Smooth muscle cell (in vitro differentiated cells): ENCODE data around the gene GAREM1. TPM values are rescaled to one million over a fixed set of nuclear protein-coding genes. Genes with fewer than 3 reads are reported as not detected.

Experiments
- DNase-seq: peaks from one replicate; lab custom pipeline; 2025; ENCODE audit not compliant: unreplicated experiment; lab: John Stamatoyannopoulos, UW
- H2AFZ ChIP-seq: fragments of 200-600 bp; sonication (generic); 2 replicates; pipeline ENCODE4 v1.6.0; 2016; ENCODE audit warnings: antibody characterized with exemption, low read depth, mild to moderate bottlenecking
- H3F3A ChIP-seq: fragments of 200-600 bp; sonication (generic); 2 replicates; pipeline ENCODE4 v1.6.0; 2017; ENCODE audit warnings: antibody characterized with exemption, low read depth
- H3K27ac ChIP-seq: fragments of 200-600 bp; sonication (generic); 2 replicates; pipeline ENCODE4 v1.5.1; 2016; ENCODE audit warnings: low read depth, mild to moderate bottlenecking
- H3K27me3 ChIP-seq: fragments of 200-600 bp; sonication (generic); 2 replicates; pipeline ENCODE4 v1.6.1; 2016; ENCODE audit warnings: low read depth, mild to moderate bottlenecking
- H3K36me3 ChIP-seq: fragments of 200-600 bp; sonication (generic); 2 replicates; pipeline ENCODE4 v1.5.1; 2016; ENCODE audit warnings: low read depth
- H3K4me1 ChIP-seq: fragments of 200-600 bp; sonication (generic); 2 replicates; pipeline ENCODE4 v1.5.1; 2016; ENCODE audit warnings: low read depth
- H3K4me2 ChIP-seq: fragments of 200-600 bp; sonication (generic); 2 replicates; pipeline ENCODE4 v1.6.0; 2016; ENCODE audit warnings: mild to moderate bottlenecking
- H3K4me3 ChIP-seq: fragments of 200-600 bp; sonication (generic); 2 replicates; pipeline ENCODE4 v1.5.1; 2016; ENCODE audit warnings: mild to moderate bottlenecking
- H3K79me2 ChIP-seq: fragments of 200-600 bp; sonication (generic); 2 replicates; pipeline ENCODE4 v1.6.0; 2016; ENCODE audit warnings: low read depth, mild to moderate bottlenecking
- H3K9ac ChIP-seq: fragments of 200-600 bp; sonication (generic); 2 replicates; pipeline ENCODE4 v1.6.0; 2016; ENCODE audit warnings: low read depth
- H3K9me3 ChIP-seq: fragments of 200-600 bp; sonication (generic); replicated peaks from 2 replicates; pipeline ENCODE4 v1.5.1; 2016; ENCODE audit warnings: low read depth
- H4K20me1 ChIP-seq: fragments of 200-600 bp; sonication (generic); 2 replicates; pipeline ENCODE4 v1.6.0; 2016; ENCODE audit warnings: low read depth
- WGBS: methylation state at CpG from one replicate; pipeline ENCODE4 v1.1.7; 2016; ENCODE audit warnings: low lambda C conversion rate; 5-methylcytosine and 5-hydroxymethylcytosine counted together
- polyA plus RNA-seq: library from polyadenylated mRNA; unstranded; fragments of >200 nt; fragmentation: Nextera tagmentation; extraction: Ambion mirVana; gene quantifications from 2 replicates; pipeline ENCODE4 v1.2.1, GENCODE V29; 2016
- total RNA-seq: library from RNA; depleted of rRNA; stranded (reverse); fragments of >200 nt; gene quantifications from 2 replicates; pipeline ENCODE4 v1.2.3, GENCODE V29; 2014
- TF ChIP-seq, protein P1 (sequence below): fragments of 200-600 bp; sonication (generic); IDR thresholded peaks from 2 replicates; pipeline ENCODE4 v1.5.1; 2017; ENCODE audit warnings: borderline replicate concordance, mild to moderate bottlenecking, antibody characterized with exemption; ENCODE audit not compliant: insufficient read depth, poor library complexity, severe bottlenecking

Gene GAREM1
- total and polyA plus RNA-seq, 2 experiments from 2014 or later, result 0.33 to 13.4 TPM

DNA sequence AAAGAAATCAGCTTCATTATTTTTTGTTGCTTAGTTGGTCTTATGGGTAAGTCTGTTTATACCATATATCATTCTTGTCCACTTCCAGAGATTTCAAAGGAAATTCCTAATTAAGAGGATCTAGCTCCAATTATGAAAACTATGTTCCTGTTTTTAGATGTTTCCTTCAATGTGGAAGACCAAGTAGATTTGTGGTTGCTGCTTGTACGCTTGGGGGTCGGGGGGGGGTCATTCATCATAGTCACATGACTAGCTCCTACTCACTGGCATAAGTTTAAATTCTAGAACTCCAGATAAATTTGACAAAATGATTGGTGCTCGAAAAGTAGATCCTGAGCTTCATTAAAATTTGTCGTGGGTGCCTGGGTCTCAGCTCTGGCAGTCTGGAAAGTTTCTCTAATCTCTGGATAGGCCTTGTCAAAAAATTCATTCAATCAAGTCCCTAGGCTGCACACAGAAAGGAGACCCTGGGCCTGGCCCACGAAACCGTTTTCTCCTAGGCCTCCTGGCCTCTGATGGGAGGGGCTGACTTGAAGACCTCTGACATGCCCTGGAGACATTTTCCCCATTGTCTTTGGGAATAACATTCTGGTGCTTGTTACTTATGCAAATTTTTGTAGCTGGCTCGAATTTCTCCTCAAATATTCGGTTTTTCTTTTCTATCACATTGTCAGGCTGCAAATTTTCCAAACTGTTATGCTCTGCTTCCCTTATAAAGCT, 218.4 kb downstream of the GAREM1 start:
- H3K36me3 ChIP-seq, result no peaks in the 10 kb centered on the region
- no peak overlapping the region for H3K4me2 ChIP-seq
- H3K9me3 ChIP-seq, result no peaks in the 10 kb centered on the region
- H3K27ac ChIP-seq, result no peak overlapping the region
- 72% methylated on average over 8 of the region's 8 CpGs for WGBS
- no peaks in the 10 kb centered on the region for H3K27me3 ChIP-seq
- no peak overlapping the region for H3K9ac ChIP-seq
- H3K4me3 ChIP-seq, result no peak overlapping the region
- no peaks in the 10 kb centered on the region for H3K4me1 ChIP-seq
- TF ChIP-seq, protein P1, sequence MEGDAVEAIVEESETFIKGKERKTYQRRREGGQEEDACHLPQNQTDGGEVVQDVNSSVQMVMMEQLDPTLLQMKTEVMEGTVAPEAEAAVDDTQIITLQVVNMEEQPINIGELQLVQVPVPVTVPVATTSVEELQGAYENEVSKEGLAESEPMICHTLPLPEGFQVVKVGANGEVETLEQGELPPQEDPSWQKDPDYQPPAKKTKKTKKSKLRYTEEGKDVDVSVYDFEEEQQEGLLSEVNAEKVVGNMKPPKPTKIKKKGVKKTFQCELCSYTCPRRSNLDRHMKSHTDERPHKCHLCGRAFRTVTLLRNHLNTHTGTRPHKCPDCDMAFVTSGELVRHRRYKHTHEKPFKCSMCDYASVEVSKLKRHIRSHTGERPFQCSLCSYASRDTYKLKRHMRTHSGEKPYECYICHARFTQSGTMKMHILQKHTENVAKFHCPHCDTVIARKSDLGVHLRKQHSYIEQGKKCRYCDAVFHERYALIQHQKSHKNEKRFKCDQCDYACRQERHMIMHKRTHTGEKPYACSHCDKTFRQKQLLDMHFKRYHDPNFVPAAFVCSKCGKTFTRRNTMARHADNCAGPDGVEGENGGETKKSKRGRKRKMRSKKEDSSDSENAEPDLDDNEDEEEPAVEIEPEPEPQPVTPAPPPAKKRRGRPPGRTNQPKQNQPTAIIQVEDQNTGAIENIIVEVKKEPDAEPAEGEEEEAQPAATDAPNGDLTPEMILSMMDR, result no peak
- H3K79me2 ChIP-seq, result no peaks in the 10 kb centered on the region
- no peak overlapping the region for H2AFZ ChIP-seq
- no peaks in the 10 kb centered on the region for H3F3A ChIP-seq
- no peak for DNase-seq
- H4K20me1 ChIP-seq, result no peaks in the 10 kb centered on the region

DNA sequence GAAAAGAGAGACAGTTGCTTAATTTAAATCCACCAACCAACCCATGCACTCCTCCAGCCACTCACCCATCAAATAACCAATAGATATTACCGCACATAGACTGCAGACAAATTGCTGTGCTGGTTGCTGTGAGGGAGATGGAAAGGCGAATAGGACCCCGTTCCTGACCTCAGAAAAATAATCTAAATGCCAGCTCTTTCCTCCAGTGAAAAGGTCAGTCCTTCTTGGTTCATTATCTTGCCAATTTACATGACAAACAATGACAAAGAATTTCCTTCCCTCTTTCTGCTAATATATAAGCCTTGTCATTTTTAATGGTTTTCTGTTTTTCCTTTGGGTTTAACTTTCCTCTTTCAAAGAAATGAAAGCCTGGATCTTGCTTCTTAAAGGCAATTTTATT, 219.2 kb downstream of the GAREM1 start:
- DNase-seq, result no peak
- Histone ChIP-seq H3K4me1 (no peaks in the 10 kb centered on the region), H3K4me2 (no peak overlapping the region), H3K27ac (no peak overlapping the region), H4K20me1 (no peaks in the 10 kb centered on the region), H3K9me3 (no peaks in the 10 kb centered on the region), H2AFZ (no peak overlapping the region), H3K36me3 (no peaks in the 10 kb centered on the region), H3K79me2 (no peaks in the 10 kb centered on the region), H3F3A (no peaks in the 10 kb centered on the region), H3K27me3 (no peaks in the 10 kb centered on the region), H3K4me3 (no peak overlapping the region), H3K9ac (no peak overlapping the region)
- TF ChIP-seq, protein P1, result no peak
- WGBS, result 83% methylated on average over 3 of the region's 3 CpGs

DNA sequence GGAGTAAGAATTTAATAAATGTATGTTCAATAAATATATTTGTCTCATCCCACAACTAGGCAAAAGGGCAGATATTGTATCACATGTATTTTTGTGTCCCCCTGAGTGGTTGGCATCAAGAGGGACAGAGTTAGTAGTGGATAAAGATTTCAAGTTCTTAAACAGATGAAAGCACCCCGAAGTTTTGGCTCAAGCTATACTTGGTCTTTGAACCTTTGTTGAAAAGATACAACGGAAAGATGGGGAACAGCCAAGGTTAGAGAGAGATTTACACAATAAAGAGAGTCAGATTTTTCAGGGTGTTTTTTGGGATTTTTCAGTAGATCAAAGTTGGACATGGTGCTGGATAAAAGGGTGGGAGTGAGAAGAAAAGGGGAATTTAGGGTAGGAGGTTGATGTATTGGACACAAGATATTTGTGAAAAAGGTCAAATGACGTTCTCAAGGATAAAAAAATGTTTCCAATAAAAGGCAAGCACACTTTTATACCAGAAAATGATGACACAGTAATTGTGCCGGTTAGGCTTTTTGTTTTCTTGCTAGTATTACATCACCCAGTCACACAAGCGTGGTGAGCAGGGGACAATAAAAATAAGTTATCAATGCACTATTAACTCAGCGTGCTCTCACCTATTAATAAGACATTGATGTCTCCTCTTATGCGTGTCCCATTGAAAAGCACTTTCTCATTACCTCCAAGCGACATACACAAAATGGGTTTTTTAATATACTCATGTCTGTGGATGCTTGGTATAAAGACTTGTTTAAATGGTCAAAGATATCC, 221.3 kb downstream of the GAREM1 start:
- no peaks in the 10 kb centered on the region for H3K79me2 ChIP-seq
- no peak overlapping the region for H3K9ac ChIP-seq
- H3K36me3 ChIP-seq, result no peaks in the 10 kb centered on the region
- no peaks in the 10 kb centered on the region for H3K9me3 ChIP-seq
- no peak overlapping the region for H3K4me3 ChIP-seq
- TF ChIP-seq, protein P1, result no peak
- no peaks in the 10 kb centered on the region for H4K20me1 ChIP-seq
- no peak overlapping the region for H3K27ac ChIP-seq
- no peaks in the 10 kb centered on the region for H3F3A ChIP-seq
- no peak overlapping the region for H2AFZ ChIP-seq
- no peak for DNase-seq
- WGBS, result 94% methylated on average over 8 of the region's 8 CpGs
- H3K4me1 ChIP-seq, result no peaks in the 10 kb centered on the region
- H3K4me2 ChIP-seq, result no peak overlapping the region
- no peaks in the 10 kb centered on the region for H3K27me3 ChIP-seq
